ENCODE data around the gene PRPH. TPM values are rescaled to one million over a fixed set of nuclear protein-coding genes. Genes with fewer than 3 reads are reported as not detected.

Gene PRPH
- total and polyA plus RNA-seq, 10 of the 15 experiments (the other 5 are each of a cell fraction or from before 2014, with no cell fraction given), result 0.09 to 0.45 (median 0.19) TPM; not detected in 3

- no peak for TF ChIP-seq PAX5 (IDR thresholded peaks at IDR 0.05; ENCODE audit: borderline replicate concordance, low read depth, low read length)
- no peak for TF ChIP-seq SMC3 (IDR thresholded peaks at IDR 0.05; ENCODE audit: borderline replicate concordance, low read length)
- TF ChIP-seq, protein P1, sequence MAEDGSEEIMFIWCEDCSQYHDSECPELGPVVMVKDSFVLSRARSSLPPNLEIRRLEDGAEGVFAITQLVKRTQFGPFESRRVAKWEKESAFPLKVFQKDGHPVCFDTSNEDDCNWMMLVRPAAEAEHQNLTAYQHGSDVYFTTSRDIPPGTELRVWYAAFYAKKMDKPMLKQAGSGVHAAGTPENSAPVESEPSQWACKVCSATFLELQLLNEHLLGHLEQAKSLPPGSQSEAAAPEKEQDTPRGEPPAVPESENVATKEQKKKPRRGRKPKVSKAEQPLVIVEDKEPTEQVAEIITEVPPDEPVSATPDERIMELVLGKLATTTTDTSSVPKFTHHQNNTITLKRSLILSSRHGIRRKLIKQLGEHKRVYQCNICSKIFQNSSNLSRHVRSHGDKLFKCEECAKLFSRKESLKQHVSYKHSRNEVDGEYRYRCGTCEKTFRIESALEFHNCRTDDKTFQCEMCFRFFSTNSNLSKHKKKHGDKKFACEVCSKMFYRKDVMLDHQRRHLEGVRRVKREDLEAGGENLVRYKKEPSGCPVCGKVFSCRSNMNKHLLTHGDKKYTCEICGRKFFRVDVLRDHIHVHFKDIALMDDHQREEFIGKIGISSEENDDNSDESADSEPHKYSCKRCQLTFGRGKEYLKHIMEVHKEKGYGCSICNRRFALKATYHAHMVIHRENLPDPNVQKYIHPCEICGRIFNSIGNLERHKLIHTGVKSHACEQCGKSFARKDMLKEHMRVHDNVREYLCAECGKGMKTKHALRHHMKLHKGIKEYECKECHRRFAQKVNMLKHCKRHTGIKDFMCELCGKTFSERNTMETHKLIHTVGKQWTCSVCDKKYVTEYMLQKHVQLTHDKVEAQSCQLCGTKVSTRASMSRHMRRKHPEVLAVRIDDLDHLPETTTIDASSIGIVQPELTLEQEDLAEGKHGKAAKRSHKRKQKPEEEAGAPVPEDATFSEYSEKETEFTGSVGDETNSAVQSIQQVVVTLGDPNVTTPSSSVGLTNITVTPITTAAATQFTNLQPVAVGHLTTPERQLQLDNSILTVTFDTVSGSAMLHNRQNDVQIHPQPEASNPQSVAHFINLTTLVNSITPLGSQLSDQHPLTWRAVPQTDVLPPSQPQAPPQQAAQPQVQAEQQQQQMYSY (CRISPR knock-in tag; IDR thresholded peaks at IDR 0.05), result no peak
- no peak for TF ChIP-seq MYC (IDR thresholded peaks at IDR 0.05; ENCODE audit: insufficient read depth, insufficient read length, insufficient replicate concordance, low read length, severe bottlenecking)
- no peak for TF ChIP-seq NFXL1 (IDR thresholded peaks at IDR 0.05; ENCODE audit: borderline replicate concordance)
- no peak for TF ChIP-seq HDAC6 (IDR thresholded peaks at IDR 0.05; ENCODE audit: unreplicated experiment)
- no peak for TF ChIP-seq POLR2AphosphoS2 (IDR thresholded peaks at IDR 0.05; ENCODE audit: low read depth, low read length)
- no peak for TF ChIP-seq MEF2A (IDR thresholded peaks at IDR 0.05; ENCODE audit: insufficient read depth, low read depth, low read length)
- no peak for TF ChIP-seq WRNIP1 (IDR thresholded peaks at IDR 0.05; ENCODE audit: borderline replicate concordance, low read depth, low read length)
- TF ChIP-seq SREBF1 (IDR thresholded peaks at IDR 0.05; ENCODE audit: low read length), result no peak
- TF ChIP-seq ZNF622 (IDR thresholded peaks at IDR 0.05), result no peak
- no peak for TF ChIP-seq NR2F1 (conservative IDR thresholded peaks at IDR 0.05)
- 0 out of 2 replicates have a peak, but pooled peaks have one; percentile 39 for TF ChIP-seq GATAD2B (conservative IDR thresholded peaks at IDR 0.05; ENCODE audit: low read depth)
- no peak for TF ChIP-seq CEBPB (IDR thresholded peaks at IDR 0.05; ENCODE audit: borderline replicate concordance in 1 of 2, low read depth in 2 of 2, low read length in 2 of 2)
- no peak for TF ChIP-seq MLLT1 (IDR thresholded peaks at IDR 0.05)
- TF ChIP-seq BACH1 (IDR thresholded peaks at IDR 0.05; ENCODE audit: borderline replicate concordance), result 0 out of 2 replicates have a peak, but pooled peaks have one; percentile 48
- TF ChIP-seq FOXM1 (IDR thresholded peaks at IDR 0.05; ENCODE audit: low read depth, low read length), result peak; percentile 95
- no peak for TF ChIP-seq LARP7 (IDR thresholded peaks at IDR 0.05)
- TF ChIP-seq HDAC2 (IDR thresholded peaks at IDR 0.05), result peak; percentile 98
- TF ChIP-seq TCF3 (IDR thresholded peaks at IDR 0.05; ENCODE audit: borderline replicate concordance, insufficient read depth, low read depth, low read length), result no peak
- peak; percentile 34; the same call in 1 of the 2 replicates for TF ChIP-seq CEBPZ (IDR thresholded peaks at IDR 0.05; ENCODE audit: low read depth, low read length)
- TF ChIP-seq SMAD5 (IDR thresholded peaks at IDR 0.05; ENCODE audit: low read depth), result peak; percentile 77
- peak; percentile 77; the same call in 1 of the 2 replicates for TF ChIP-seq POLR2AphosphoS5 (IDR thresholded peaks at IDR 0.05; ENCODE audit: low read length)
Observed at GRCh38 chr12:49322708-49323523, 28.0 kb downstream of the PRPH start, which contains the start of gene TROAP (continued).
